Omental fat pad (tissue), 4 donors: ENCODE results near the gene RALGAPA1. TPM values are rescaled to one million over a fixed set of nuclear protein-coding genes. Genes with fewer than 3 reads are reported as not detected.
"Not testable (repeated sequence)": the region's sequence is repeated elsewhere in the genome, so short reads cannot be mapped to it uniquely, and the experiment has no call there.

Source experiments
- ATAC-seq: fragments of 150-250 bp; one replicate; pipeline ENCODE4 v1.9.1; 2016; ENCODE audit warnings: mild to moderate bottlenecking, moderate library complexity; ENCODE audit not compliant: low FRiP score
- DNase-seq: peaks from one replicate; pipeline ENCODE4 v3.0.0-alpha.2; 2019; ENCODE audit warnings: low spot score
- CTCF ChIP-seq, 3 donors: fragments of 450-650 bp; IDR thresholded peaks; one replicate each; pipeline ENCODE4 v1.5.1; 2016 to 2017; ENCODE audit warnings: antibody characterized with exemption in 3 of 3, mild to moderate bottlenecking in 3 of 3, moderate library complexity in 2 of 3
- total RNA-seq, 4 donors: library from RNA; depleted of rRNA; stranded (reverse); fragments of >200 nt; gene quantifications; one replicate each; pipeline ENCODE4 v1.1.0, GENCODE V29; 2016

Gene RALGAPA1
- total RNA-seq, 4 donors from 2014 or later, result 43.5 to 79.0 (median 54.9) TPM

GRCh38 chr14:35695647-35696046 is 113.4 kb downstream of the RALGAPA1 start:
- ATAC-seq, result no peak
- no peak for DNase-seq
- no peak for TF ChIP-seq CTCF (IDR thresholded peaks at IDR 0.05)

GRCh38 chr14:35695072-35695471 is 114.0 kb downstream of the RALGAPA1 start:
- TF ChIP-seq CTCF (IDR thresholded peaks at IDR 0.05), result no peak
- DNase-seq (no peak), ATAC-seq (no peak)

- no peak for TF ChIP-seq CTCF (IDR thresholded peaks at IDR 0.05)
- DNase-seq (no peak), ATAC-seq (no peak)
Observed at GRCh38 chr14:35689000-35689460, 120.1 kb downstream of the RALGAPA1 start.

GRCh38 chr14:35688126-35688826 is 120.8 kb downstream of the RALGAPA1 start:
- ATAC-seq (no peak), DNase-seq (no peak)
- no peak for TF ChIP-seq CTCF (IDR thresholded peaks at IDR 0.05)

GRCh38 chr14:35687335-35687939 is 121.7 kb downstream of the RALGAPA1 start:
- ATAC-seq (no peak), DNase-seq (no peak)
- TF ChIP-seq CTCF (IDR thresholded peaks at IDR 0.05), result no peak

- DNase-seq, ATAC-seq: not testable (repeated sequence)
Observed at GRCh38 chr14:35683688-35684087, 125.4 kb downstream of the RALGAPA1 start.

GRCh38 chr14:35682802-35683201 is 126.3 kb downstream of the RALGAPA1 start:
- no peak for ATAC-seq

More at GRCh38 chr14:35682802-35683201, 126.3 kb downstream of the RALGAPA1 start:
- no peak for TF ChIP-seq CTCF (IDR thresholded peaks at IDR 0.05)
- no peak for DNase-seq
